GM10266 (cell line): ENCODE results near the gene AFAP1L2.

ENCODE experiments used
- DNase-seq: peaks from one replicate; pipeline ENCODE4 v3.0.0; 2012; ENCODE audit errors: extremely low spot score
- CTCF ChIP-seq: IDR thresholded peaks from 2 replicates; pipeline ENCODE4 v1.5.1; 2012; ENCODE audit warnings: mild to moderate bottlenecking, low read depth; ENCODE audit not compliant: control insufficient read depth, insufficient read depth; ENCODE audit errors: missing control alignments

The AFAP1L2 gene

GRCh38 chr10:114401195-114401791 is 3.0 kb downstream of the AFAP1L2 start:
- TF ChIP-seq CTCF, result no peak
- DNase-seq, result no peak

- DNase-seq, result no peak
- no peak for TF ChIP-seq CTCF
Measured at GRCh38 chr10:114400091-114400490, 4.2 kb downstream of the AFAP1L2 start.

- TF ChIP-seq CTCF, result no peak
- DNase-seq, result no peak
Measured at GRCh38 chr10:114399576-114399975, 4.7 kb downstream of the AFAP1L2 start.

GRCh38 chr10:114398587-114399331 is 5.5 kb downstream of the AFAP1L2 start:
- no peak for TF ChIP-seq CTCF
- DNase-seq, result no peak

GRCh38 chr10:114397651-114398145 is 6.6 kb downstream of the AFAP1L2 start:
- DNase-seq, result no peak
- no peak for TF ChIP-seq CTCF

- no peak for TF ChIP-seq CTCF
- no peak for DNase-seq
Measured at GRCh38 chr10:114396464-114396863, 7.8 kb downstream of the AFAP1L2 start.
